BE2C (cell line): ENCODE results near the gene FAM240A.

Experiments
- DNase-seq: peaks from one replicate; pipeline ENCODE4 v3.0.0-alpha.2; 2020
- H3K27me3 ChIP-seq: fragments of 250-450 bp; sonication (Bioruptor Pico); 2 replicates; pipeline ENCODE4 v1.5.1; 2020; ENCODE audit warnings: mild to moderate bottlenecking
- H3K36me3 ChIP-seq: fragments of 250-450 bp; sonication (Bioruptor Pico); 2 replicates; pipeline ENCODE4 v1.5.1; 2020; ENCODE audit warnings: mild to moderate bottlenecking
- H3K4me1 ChIP-seq: fragments of 250-450 bp; sonication (Bioruptor Pico); 2 replicates; pipeline ENCODE4 v1.5.1; 2020
- H3K4me3 ChIP-seq: 2 replicates; pipeline ENCODE4 v1.5.1; 2011; ENCODE audit warnings: low read depth, low read length
- H3K9me3 ChIP-seq: fragments of 250-450 bp; sonication (Bioruptor Pico); 2 replicates; pipeline ENCODE4 v1.5.1; 2020
- TF ChIP-seq, protein P1 (sequence below): IDR thresholded peaks from 2 replicates; pipeline ENCODE4 v1.5.1; 2012; ENCODE audit warnings: mild to moderate bottlenecking, low read depth, low read length

Gene FAM240A

DNA sequence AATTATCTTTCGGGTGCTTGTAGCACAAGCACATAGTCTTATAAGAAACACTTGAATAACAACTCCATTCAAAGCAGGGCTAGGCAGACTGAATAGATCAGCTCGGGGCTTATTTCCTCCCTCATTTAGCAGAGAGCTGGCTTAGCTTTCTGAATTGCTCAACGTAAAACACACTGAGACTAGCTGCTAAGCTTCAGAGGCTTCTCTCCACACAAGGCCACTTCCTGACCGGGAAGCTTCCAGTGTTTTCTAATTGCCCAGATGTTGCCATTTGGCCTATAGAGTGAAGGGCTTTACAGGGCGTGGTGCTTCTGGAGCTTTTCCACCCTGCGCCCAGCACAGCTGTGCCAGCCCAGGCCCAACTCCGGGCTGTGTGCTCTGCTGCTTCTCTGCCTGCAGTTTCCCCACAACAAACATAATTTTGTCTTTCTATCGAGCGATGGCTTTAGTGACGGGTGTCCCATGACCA lies 16.6 kb downstream of the FAM240A start:
- no peak for DNase-seq
- Histone ChIP-seq H3K36me3 (no peaks in the 10 kb centered on the region), H3K4me3 (no peak overlapping the region), H3K4me1 (no peaks in the 10 kb centered on the region), H3K27me3 (no peaks in the 10 kb centered on the region), H3K9me3 (no peaks in the 10 kb centered on the region)
- TF ChIP-seq, protein P1, sequence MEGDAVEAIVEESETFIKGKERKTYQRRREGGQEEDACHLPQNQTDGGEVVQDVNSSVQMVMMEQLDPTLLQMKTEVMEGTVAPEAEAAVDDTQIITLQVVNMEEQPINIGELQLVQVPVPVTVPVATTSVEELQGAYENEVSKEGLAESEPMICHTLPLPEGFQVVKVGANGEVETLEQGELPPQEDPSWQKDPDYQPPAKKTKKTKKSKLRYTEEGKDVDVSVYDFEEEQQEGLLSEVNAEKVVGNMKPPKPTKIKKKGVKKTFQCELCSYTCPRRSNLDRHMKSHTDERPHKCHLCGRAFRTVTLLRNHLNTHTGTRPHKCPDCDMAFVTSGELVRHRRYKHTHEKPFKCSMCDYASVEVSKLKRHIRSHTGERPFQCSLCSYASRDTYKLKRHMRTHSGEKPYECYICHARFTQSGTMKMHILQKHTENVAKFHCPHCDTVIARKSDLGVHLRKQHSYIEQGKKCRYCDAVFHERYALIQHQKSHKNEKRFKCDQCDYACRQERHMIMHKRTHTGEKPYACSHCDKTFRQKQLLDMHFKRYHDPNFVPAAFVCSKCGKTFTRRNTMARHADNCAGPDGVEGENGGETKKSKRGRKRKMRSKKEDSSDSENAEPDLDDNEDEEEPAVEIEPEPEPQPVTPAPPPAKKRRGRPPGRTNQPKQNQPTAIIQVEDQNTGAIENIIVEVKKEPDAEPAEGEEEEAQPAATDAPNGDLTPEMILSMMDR: no peak

DNA sequence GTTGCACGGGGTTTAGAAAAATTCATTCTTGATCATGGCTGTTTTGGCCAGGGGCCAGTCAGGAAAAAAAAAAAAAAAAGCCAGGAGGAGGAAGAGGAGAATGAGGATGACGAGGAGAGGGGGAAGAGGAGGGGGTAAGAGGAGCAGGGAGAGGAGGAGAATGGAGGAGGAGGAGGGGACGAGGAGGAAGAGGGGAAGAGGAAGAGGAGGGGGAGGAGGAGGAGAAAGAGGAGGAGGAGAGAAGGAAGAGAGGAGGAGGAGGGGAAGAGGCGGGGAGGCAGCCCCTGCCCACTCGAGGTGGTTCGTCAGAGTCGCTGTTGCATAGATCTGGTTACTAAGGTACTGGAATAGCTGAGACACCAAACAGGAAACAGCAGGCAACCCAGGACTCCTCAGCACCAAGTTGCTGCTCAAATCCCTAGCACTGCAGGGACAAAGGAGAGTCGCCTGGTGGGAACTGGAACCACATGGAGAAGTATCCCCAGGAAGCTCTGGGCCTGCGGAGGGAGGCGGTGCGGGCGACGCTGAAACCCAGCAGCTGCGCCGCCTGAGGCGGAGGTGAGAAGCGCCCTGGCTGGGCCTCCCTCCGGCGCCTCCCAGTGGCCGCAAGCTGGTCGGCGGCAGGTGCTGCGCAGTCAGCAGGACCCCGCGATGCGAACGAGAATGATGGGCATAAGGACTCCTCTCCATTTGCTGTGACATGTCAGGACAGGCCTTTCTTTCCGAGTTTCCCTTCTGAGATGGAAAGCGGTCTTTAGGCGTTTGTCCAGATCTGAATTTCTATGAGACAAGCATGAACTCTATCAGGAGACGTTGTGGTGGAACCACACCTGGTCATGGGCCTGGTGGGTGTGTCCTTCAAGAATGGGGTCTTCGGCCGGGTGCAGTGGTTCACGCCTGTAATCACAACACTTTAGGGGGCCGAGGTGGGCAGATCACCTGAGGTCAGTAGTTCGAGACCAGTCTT lies 17.5 kb downstream of the FAM240A start:
- no peaks in the 10 kb centered on the region for H3K27me3 ChIP-seq
- H3K9me3 ChIP-seq: no peaks in the 10 kb centered on the region
- H3K4me3 ChIP-seq: 0 out of 2 replicates have a peak overlapping the region, but pooled peaks have one; percentile 6
- no peaks in the 10 kb centered on the region for H3K4me1 ChIP-seq
- TF ChIP-seq, protein P1: peak; percentile 83
- no peaks in the 10 kb centered on the region for H3K36me3 ChIP-seq
- DNase-seq: peak; percentile 81

DNA sequence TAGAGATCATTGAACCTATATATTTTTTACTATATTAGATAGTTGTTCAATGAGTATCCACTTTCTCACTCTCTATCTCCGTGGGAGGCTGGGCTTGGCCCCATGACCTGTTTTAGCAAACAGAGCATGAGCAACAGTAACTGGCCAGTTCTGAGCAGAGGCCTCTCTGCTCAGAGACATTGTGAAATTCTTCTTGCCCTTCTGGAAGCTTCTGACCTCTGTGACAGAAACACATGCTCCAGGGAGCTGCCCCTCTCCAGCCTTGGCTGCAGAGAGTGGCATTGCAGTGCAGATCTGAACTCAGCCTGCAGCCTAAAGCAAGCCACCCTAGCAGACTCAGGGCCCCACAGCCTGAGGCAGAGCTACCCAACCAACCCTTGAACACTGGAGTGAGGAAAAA lies 20.5 kb downstream of the FAM240A start:
- Histone ChIP-seq H3K36me3 (no peaks in the 10 kb centered on the region), H3K4me3 (no peak overlapping the region), H3K27me3 (no peaks in the 10 kb centered on the region), H3K9me3 (no peaks in the 10 kb centered on the region), H3K4me1 (no peaks in the 10 kb centered on the region)
- no peak for DNase-seq
- TF ChIP-seq, protein P1: no peak

DNA sequence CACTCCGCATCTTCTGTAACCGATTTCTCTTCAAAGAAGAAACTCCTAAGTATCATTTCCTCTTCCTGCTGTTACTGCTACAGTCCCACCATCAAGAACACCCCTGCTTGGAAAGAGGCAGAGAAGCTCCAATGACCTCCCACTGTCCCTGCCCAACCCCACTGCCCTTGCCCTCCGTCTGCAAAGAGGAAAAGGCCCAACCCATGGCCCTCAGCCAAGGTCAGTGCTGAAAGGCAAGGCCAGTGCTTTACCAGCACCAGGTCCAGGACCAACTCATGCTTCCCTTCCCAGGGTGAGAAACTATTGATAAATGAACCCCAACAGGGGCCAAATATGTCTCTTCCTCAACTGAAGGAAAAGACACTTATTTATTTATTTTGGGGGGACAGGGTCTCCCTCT lies 22.5 kb downstream of the FAM240A start:
- TF ChIP-seq, protein P1: no peak
- Histone ChIP-seq H3K36me3 (no peaks in the 10 kb centered on the region), H3K9me3 (no peaks in the 10 kb centered on the region), H3K27me3 (no peaks in the 10 kb centered on the region), H3K4me3 (no peak overlapping the region), H3K4me1 (no peaks in the 10 kb centered on the region)
- DNase-seq: no peak

- H3K4me1 ChIP-seq: no peaks in the 10 kb centered on the region
- no peaks in the 10 kb centered on the region for H3K27me3 ChIP-seq
- DNase-seq: no peak
- TF ChIP-seq, protein P1: no peak
- no peaks in the 10 kb centered on the region for H3K9me3 ChIP-seq
- H3K4me3 ChIP-seq: no peak overlapping the region
- H3K36me3 ChIP-seq: no peaks in the 10 kb centered on the region
These were observed 26.9 kb downstream of the FAM240A start for GRCh38 chr3:46639221-46639620.

DNA sequence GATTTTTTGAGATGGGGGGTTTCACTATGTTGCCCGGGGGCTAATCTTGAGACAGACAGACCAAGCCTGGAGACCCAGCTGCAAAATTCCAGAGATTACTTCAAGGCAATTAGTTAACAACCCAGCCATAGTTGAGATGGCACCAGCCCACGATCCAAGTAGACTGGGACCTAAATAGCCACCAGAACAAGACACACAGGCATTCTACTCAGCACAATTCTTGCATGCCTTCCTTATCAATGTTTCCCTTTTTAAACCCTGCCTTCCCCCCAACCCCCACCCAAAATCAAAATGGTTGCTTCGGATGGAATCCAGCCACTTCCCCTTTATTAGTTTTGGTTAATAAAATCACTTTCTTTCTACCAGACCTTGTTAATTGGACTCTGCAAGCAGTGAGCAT lies 28.6 kb downstream of the FAM240A start:
- TF ChIP-seq, protein P1: no peak

More for the DNA sequence above, 28.6 kb downstream of the FAM240A start:
- DNase-seq: no peak
- no peaks in the 10 kb centered on the region for H3K27me3 ChIP-seq
- no peaks in the 10 kb centered on the region for H3K36me3 ChIP-seq
- H3K4me3 ChIP-seq: no peak overlapping the region
- H3K9me3 ChIP-seq: no peaks in the 10 kb centered on the region
- no peaks in the 10 kb centered on the region for H3K4me1 ChIP-seq
